Loucy (cell line): ENCODE results near the gene SGPP2.

Experiments
- H2AFZ ChIP-seq: fragments of 200-600 bp; sonication (generic); 2 replicates; pipeline ENCODE4 v1.6.0; 2016; ENCODE audit warnings: antibody characterized with exemption, mild to moderate bottlenecking, low read length, moderate library complexity
- H3F3A ChIP-seq: fragments of 200-600 bp; 2 replicates; pipeline ENCODE4 v1.6.0; 2016; ENCODE audit warnings: antibody characterized with exemption, low read depth, mild to moderate bottlenecking
- H3K27me3 ChIP-seq: fragments of 200-600 bp; sonication (generic); 2 replicates; pipeline ENCODE4 v1.6.1; 2014; ENCODE audit warnings: low read length, mild to moderate bottlenecking; ENCODE audit not compliant: insufficient read depth, poor library complexity, severe bottlenecking
- H3K36me3 ChIP-seq: fragments of 200-600 bp; sonication (generic); 2 replicates; pipeline ENCODE4 v1.6.1; 2016; ENCODE audit warnings: low read length; ENCODE audit not compliant: insufficient read depth
- H3K4me1 ChIP-seq: fragments of 200-600 bp; sonication (generic); 2 replicates; pipeline ENCODE4 v1.5.1; 2014; ENCODE audit warnings: low read length, mild to moderate bottlenecking; ENCODE audit not compliant: insufficient read depth, poor library complexity, severe bottlenecking
- H3K4me2 ChIP-seq: fragments of 200-600 bp; sonication (generic); 2 replicates; pipeline ENCODE4 v1.6.0; 2014; ENCODE audit warnings: antibody characterized with exemption, low read length, low read depth, mild to moderate bottlenecking; ENCODE audit not compliant: poor library complexity, severe bottlenecking
- H3K4me3 ChIP-seq: fragments of 200-600 bp; sonication (generic); 2 replicates; pipeline ENCODE4 v1.5.1; 2014; ENCODE audit warnings: low read length, mild to moderate bottlenecking, mixed read lengths; ENCODE audit not compliant: poor library complexity, severe bottlenecking
- H3K79me2 ChIP-seq: fragments of 200-600 bp; sonication (generic); 2 replicates; pipeline ENCODE4 v1.6.1; 2014; ENCODE audit warnings: low read length; ENCODE audit not compliant: insufficient read depth
- H3K9ac ChIP-seq: fragments of 200-600 bp; sonication (generic); 2 replicates; pipeline ENCODE4 v1.6.0; 2014; ENCODE audit warnings: mild to moderate bottlenecking, low read depth, low read length, moderate library complexity; ENCODE audit not compliant: poor library complexity, severe bottlenecking
- H3K9me2 ChIP-seq: fragments of 200-600 bp; sonication (generic); replicated peaks from 2 replicates; pipeline ENCODE4 v1.6.1; 2016; ENCODE audit warnings: low read depth, low read length, mixed read lengths
- H3K9me3 ChIP-seq: fragments of 200-600 bp; sonication (generic); 2 replicates; pipeline ENCODE4 v1.6.1; 2014; ENCODE audit warnings: mild to moderate bottlenecking, antibody characterized with exemption, low read length, low read depth; ENCODE audit not compliant: insufficient read depth
- H4K20me1 ChIP-seq: fragments of 200-600 bp; sonication (generic); 2 replicates; pipeline ENCODE4 v1.6.0; 2014; ENCODE audit warnings: antibody characterized with exemption, low read length, mild to moderate bottlenecking; ENCODE audit not compliant: insufficient read depth, poor library complexity, severe bottlenecking
- CTCF ChIP-seq: fragments of 200-600 bp; sonication (generic); conservative IDR thresholded peaks from 2 replicates; pipeline ENCODE4 v1.5.1; 2014; ENCODE audit warnings: mild to moderate bottlenecking, antibody characterized with exemption, low read length
- EZH2phosphoT487 ChIP-seq: fragments of 200-600 bp; IDR thresholded peaks from 2 replicates; pipeline ENCODE4 v1.6.1; 2018; ENCODE audit warnings: antibody characterized with exemption, mild to moderate bottlenecking, moderate library complexity, borderline replicate concordance

SGPP2 gene, protein sequence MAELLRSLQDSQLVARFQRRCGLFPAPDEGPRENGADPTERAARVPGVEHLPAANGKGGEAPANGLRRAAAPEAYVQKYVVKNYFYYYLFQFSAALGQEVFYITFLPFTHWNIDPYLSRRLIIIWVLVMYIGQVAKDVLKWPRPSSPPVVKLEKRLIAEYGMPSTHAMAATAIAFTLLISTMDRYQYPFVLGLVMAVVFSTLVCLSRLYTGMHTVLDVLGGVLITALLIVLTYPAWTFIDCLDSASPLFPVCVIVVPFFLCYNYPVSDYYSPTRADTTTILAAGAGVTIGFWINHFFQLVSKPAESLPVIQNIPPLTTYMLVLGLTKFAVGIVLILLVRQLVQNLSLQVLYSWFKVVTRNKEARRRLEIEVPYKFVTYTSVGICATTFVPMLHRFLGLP

DNA sequence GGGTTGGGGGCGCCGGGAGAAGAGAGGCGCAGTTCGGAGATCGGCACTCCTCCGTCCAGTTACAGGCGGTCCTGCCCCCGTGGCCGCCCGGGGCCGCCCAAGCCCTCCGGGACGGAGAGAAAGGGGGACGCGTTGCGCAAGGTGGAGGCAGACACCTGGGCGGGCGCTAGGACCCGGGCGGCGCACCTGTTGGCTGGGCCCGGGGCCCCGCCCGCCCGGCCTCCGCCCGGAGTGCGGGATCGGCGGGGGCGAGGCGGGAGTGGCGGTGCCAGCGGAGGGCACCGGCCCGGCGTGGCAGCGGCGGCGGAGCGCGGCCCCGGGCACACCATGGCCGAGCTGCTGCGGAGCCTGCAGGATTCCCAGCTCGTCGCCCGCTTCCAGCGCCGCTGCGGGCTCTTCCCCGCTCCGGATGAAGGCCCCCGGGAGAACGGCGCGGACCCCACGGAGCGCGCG is at the start of gene SGPP2:
SGPP2 (plus strand) TSS at position 268 of the 453 bp plus-strand sequence; CDS start at position 328, 60 bp downstream.
- Histone ChIP-seq H3K27me3 (no peaks in the 10 kb centered on the region), H3K9ac (no peak within 1 kb of the TSS)
- TF ChIP-seq CTCF (no peak), EZH2phosphoT487 (no peak)

DNA sequence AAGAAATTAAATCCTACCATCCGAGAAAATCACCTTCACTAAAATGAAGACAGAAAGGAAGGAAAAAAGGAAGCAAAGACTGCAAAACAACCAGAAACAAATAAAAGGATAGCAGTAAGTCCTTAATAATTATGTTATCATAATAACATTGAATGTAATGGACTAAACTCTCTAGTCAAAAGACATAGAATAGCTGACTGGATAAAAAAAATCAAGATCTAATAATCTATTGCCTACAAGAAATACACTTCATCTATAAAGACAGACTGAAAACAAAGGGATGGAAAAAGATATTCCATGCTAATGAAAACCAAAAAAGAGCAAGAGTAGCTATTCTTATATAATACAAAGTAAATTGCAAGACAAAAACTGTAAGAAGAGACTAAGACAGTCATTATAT is 48.5 kb upstream of the SGPP2 start:
- H3K36me3 ChIP-seq: no peaks in the 10 kb centered on the region
- H3K4me3 ChIP-seq: no peak overlapping the region
- H3K79me2 ChIP-seq: no peaks in the 10 kb centered on the region
- H4K20me1 ChIP-seq: no peaks in the 10 kb centered on the region
- H2AFZ ChIP-seq: no peak overlapping the region
- no peaks in the 10 kb centered on the region for H3F3A ChIP-seq
- H3K4me2 ChIP-seq: no peak overlapping the region
- no peaks in the 10 kb centered on the region for H3K9me2 ChIP-seq
- H3K9me3 ChIP-seq: no peaks in the 10 kb centered on the region
- no peak overlapping the region for H3K9ac ChIP-seq
- H3K4me1 ChIP-seq: no peaks in the 10 kb centered on the region
- no peak for TF ChIP-seq CTCF
- TF ChIP-seq EZH2phosphoT487: no peak
- no peaks in the 10 kb centered on the region for H3K27me3 ChIP-seq

More for the DNA sequence above, at the start of gene SGPP2:
- H3K9me2 ChIP-seq: no peaks in the 10 kb centered on the region
- no peak within 1 kb of the TSS for H2AFZ ChIP-seq
- peaks cover 4% of the 10 kb centered on the region for H3K4me1 ChIP-seq
- H4K20me1 ChIP-seq: no peaks in the 10 kb centered on the region
- H3K4me3 ChIP-seq: no peak within 1 kb of the TSS
- no peaks in the 10 kb centered on the region for H3K36me3 ChIP-seq
- no peaks in the 10 kb centered on the region for H3F3A ChIP-seq
- H3K9me3 ChIP-seq: no peaks in the 10 kb centered on the region
- no peak within 1 kb of the TSS for H3K4me2 ChIP-seq
- H3K79me2 ChIP-seq: no peaks in the 10 kb centered on the region

DNA sequence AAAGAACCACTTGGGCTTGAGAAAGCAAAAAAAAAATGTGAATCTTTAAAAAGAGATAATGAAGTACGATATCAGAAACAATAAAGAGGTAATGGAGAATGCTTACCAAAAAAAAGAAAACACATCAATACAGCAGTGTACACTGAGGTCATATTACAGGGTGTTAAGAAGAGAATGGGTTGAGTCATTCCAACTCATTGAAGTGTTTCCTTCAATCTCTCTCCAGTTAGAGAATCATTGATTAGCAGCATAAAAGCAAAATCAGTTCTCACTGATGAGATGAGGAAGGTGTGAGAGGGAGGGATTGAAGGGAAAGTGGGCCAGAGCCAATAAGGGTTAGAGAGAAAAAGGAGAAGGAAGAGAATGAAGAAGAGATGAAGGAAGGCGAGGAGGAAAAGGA is 43.9 kb upstream of the SGPP2 start:
- no peaks in the 10 kb centered on the region for H3K9me3 ChIP-seq
- no peak overlapping the region for H3K4me2 ChIP-seq
- H3K36me3 ChIP-seq: no peaks in the 10 kb centered on the region
- no peaks in the 10 kb centered on the region for H3F3A ChIP-seq
- TF ChIP-seq EZH2phosphoT487: no peak
- no peak for TF ChIP-seq CTCF
- H2AFZ ChIP-seq: no peak overlapping the region
- H3K4me3 ChIP-seq: no peak overlapping the region
- no peaks in the 10 kb centered on the region for H3K79me2 ChIP-seq
- H3K9me2 ChIP-seq: no peaks in the 10 kb centered on the region
- H4K20me1 ChIP-seq: no peaks in the 10 kb centered on the region
- no peaks in the 10 kb centered on the region for H3K27me3 ChIP-seq
- H3K9ac ChIP-seq: no peak overlapping the region
- no peaks in the 10 kb centered on the region for H3K4me1 ChIP-seq
